Head of caudate nucleus (tissue), 42 donors: ENCODE measurements around the gene EIF4E3.
A peak's percentile ranks its signal among the peaks of the same experiment; 100 is the strongest.

Source experiments
- DNase-seq, 42 donors: peaks; one replicate each; pipeline versions ENCODE4 v3.0.0 to v3.0.0-alpha.2; 2020 to 2021; ENCODE audit warnings: mixed read lengths in 7 of 42
- intact Hi-C: fragments of 100-400 bp; cut with DNase I; formaldehyde crosslinking; loops from one replicate; pipeline ENCODE4 v1.15.0; 2022

Gene EIF4E3

DNA sequence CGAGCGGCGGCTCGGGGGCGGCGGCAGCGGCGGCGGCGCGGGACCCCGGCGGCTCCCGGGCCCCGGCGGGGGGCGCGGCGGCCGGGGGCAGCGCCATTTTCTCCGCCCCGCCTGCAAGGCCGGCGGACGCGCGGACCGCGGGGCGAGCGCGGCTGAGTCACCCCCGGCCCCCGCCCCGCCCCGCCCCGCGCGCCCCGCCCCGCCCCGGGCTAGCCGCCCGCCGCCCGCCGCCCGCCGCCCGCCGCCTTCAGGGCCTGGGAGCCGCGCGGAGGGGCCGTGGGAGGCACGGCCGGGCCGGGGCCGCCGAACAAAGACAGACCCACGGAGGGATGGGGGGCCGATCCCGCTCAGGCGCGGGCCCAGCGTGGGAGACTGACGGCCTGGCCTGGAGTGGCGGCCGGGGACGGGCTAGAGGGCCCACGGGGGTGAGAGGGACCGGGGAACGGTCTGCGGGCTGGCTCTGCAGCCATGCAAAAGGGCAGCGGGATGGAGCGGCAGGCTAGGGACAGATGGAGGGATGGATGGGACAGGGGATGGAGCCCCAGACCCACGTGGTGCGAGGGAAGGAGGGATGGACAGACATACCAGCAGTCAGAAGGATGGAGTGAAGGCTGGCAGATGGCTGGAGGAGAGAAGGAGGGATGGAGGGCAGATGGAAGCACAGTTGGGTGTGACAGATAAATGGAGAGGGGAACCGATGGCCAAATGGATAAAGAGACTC, at the start of gene EIF4E3:
TSS of gene EIF4E3 (minus strand) at position 132 of the 721 bp plus-strand sequence. CDS start at position 97, 35 bp downstream.
- intact Hi-C loops, result no loop called here
- peak in 32 of 42 donors; percentile 7 to 70 (median 36) for DNase-seq

- no peak for DNase-seq
- intact Hi-C loops, result no loop called here
Measured at GRCh38 chr3:71771884-71772283, 46.7 kb upstream of the EIF4E3 start.

- no peak for DNase-seq
- intact Hi-C loops, result no loop called here
Measured at GRCh38 chr3:71771126-71771525, 45.9 kb upstream of the EIF4E3 start.

GRCh38 chr3:71763426-71763825, 38.2 kb upstream of the EIF4E3 start:
- intact Hi-C loops, result no loop called here
- DNase-seq, result no peak

DNA sequence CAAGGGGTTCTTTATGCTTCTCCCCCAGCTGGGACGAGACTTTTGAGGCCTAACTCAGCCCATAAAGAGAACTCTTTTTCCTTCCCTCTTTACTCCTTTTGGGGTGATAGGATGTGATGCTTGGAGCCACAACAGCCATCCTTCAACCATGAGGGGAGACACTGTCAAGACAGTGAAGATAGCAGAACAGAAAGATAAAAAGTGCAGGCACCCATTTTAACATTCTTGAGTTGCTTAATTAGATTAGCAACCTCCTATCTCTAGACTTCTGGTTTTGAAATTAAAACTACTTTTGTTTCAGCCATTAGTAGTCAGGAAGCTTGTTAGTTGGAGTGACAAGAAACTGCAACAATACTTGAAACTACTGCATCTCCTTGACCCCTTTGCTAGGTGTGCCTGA, 34.9 kb upstream of the EIF4E3 start:
- intact Hi-C loops, result no loop called here
- no peak for DNase-seq

DNA sequence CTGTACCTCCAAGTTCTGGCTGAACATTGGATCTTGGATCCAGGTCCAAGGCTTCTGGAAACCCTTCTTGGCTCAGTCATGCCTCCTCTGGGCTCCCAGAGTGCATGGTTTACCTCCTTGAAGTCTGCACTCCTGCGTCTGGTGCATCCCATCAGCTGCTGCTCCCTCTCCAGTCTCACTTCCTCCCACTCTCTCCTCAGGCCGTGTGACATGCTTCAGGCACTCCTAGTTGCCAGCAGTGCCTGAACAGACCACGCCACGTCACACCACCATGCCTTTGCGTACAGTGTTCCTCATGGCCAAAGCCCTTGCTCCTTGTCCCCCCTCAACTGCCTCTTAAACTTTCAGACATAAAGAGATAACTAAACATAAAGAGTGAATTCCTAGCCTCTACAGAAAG, 34.2 kb upstream of the EIF4E3 start:
- intact Hi-C loops, result no loop called here
- peak in 1 of 42 donors; percentile 32 for DNase-seq

DNA sequence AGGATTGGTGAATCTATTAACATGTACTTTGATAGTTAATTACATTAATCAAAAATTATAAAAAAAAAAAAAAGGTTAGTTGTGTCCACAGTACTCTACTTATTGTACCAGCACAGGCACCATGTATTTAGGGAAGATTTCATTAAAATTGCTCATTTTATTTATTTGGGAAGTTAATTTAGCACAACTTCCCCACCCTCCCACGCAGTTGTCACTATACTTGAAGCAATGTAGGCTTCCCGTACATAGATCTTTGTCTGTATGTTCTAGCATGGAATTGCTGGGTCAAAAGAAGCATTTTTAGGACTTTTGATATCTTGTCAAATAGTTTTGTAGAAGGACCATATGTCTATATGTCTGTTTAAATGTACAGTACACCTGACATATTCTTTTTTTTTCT, 32.9 kb upstream of the EIF4E3 start:
- no peak for DNase-seq
- intact Hi-C loops, result no loop called here

DNA sequence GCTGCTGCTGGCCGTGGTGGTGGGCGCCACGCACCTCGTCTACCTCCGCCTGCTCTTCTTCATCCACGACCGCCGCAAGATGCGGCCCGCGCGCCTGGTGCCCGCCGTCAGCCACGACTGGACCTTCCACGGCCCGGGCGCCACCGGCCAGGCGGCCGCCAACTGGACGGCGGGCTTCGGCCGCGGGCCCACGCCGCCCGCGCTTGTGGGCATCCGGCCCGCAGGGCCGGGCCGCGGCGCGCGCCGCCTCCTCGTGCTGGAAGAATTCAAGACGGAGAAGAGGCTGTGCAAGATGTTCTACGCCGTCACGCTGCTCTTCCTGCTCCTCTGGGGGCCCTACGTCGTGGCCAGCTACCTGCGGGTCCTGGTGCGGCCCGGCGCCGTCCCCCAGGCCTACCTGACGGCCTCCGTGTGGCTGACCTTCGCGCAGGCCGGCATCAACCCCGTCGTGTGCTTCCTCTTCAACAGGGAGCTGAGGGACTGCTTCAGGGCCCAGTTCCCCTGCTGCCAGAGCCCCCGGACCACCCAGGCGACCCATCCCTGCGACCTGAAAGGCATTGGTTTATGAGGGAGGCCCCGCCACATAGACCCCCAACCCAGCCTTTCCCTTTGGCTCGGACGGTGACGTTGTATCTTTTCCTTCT, 29.5 kb upstream of the EIF4E3 start:
- peak in 6 of 42 donors; percentile 10 to 32 (median 22) for DNase-seq
- intact Hi-C loops, result no loop called here

- intact Hi-C loops, result no loop called here
- DNase-seq, result peak in 26 of 42 donors; percentile 13 to 57 (median 30)
Measured at GRCh38 chr3:71753701-71754609, 28.8 kb upstream of the EIF4E3 start, which contains the start of gene GPR27. TSS of gene GPR27 (plus strand) at chr3:71753855. CDS start at chr3:71754050, 195 bp downstream.

- intact Hi-C loops, result no loop called here
- DNase-seq, result peak in 16 of 42 donors; percentile 12 to 49 (median 24)
Measured at GRCh38 chr3:71752831-71753700, 27.9 kb upstream of the EIF4E3 start.

- intact Hi-C loops, result no loop called here
Measured at GRCh38 chr3:71751602-71752001, 26.4 kb upstream of the EIF4E3 start.

GRCh38 chr3:71744738-71745137, 19.5 kb upstream of the EIF4E3 start:
- intact Hi-C loops, result no loop called here
- DNase-seq, result no peak

More at GRCh38 chr3:71751602-71752001, 26.4 kb upstream of the EIF4E3 start:
- DNase-seq, result no peak

- intact Hi-C loops, result no loop called here
- no peak for DNase-seq
Measured at GRCh38 chr3:71742621-71743020, 17.4 kb upstream of the EIF4E3 start.

DNA sequence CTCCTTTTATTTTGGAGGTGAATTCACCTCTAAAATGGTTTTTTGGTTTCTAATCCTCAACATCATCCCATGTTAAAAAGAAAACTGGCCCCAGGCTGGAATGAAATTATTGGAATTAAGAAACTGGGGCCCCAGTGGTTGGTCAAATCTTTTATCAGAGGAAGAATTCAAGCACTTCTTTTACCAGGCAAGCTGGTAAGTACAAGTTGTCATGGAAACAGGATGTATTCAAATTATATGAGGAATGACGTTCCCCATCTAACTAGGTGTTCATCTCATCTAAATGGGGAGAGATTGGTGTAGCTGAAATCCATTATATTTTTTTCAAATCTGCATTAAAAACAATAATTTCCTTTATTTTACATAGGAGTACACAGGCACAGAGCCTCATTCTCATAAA, 9.7 kb upstream of the EIF4E3 start:
- no peak for DNase-seq
- intact Hi-C loops, result no loop called here

DNA sequence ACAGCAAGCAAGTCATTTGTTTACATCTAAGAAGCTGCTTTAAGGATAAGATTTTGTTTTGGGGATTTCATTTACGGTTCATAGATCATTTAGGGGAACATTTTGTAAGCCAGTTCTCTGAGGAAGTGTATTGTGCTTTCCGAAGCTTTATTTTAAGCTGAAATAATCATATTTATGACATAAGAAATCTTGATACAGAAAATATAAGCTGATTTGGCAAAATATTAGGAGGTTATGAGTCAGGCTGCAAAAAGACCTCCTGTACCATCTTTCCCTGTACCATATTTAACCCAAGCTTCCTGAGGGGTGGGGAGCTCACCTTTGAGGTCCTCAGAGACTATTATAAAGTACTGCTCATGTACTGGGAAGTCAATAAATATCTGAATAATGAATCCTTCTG, 8.1 kb upstream of the EIF4E3 start:
- no peak for DNase-seq
- intact Hi-C loops, result no loop called here

DNA sequence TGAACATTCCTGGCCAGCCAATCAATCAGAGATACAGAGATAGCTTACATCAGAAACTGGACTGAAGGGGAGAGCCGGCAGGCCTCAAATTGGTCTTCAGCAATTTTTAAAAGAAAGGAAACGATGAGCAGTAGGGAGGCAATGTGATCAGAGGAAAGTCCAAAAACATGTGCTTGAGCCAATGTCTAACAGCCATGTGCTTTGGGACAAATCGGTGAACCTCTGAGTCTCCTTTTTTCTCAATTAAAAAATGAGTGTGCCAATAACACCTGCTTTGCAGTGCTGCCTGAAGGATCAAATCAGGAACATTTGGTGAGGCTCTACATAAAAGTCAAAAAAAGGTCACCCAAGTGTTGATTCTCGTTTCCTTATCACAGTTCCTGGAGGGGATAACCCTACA, 7.4 kb upstream of the EIF4E3 start:
- DNase-seq, result no peak
- intact Hi-C loops, result no loop called here

DNA sequence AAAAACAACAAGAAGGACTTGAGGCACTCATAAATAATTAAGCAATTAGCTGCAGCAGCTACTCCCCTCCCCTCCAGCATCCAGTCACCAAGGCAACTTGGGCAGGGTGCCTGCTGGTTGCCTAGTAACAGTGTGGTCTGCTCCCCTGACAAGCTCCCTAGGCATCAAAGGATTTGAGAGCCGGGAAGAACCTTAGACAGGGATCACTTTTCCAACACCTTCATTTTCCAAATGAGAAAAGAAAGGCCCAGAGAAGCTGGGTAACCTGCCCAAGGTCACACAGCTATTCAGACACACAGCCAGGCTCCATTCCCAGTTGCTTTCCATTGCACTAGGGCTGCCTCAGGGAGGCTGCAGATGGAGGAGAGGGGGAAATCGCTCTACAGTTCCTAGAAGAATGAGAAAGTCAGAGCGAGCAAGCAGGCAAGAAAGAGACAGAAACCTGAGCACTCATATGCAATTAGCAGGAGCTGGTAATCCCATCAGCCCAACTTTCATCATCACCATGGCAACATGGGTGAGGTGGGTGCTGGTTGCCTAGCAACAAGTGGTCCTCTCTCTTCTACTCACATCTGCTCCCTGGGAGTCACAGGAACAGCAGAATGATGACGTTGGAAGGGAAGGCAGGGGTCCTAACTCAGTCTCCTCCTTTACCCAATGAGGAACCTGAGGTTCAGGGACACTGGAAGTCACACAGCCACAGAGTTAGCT, 3.6 kb upstream of the EIF4E3 start:
- intact Hi-C loops, result no loop called here
- DNase-seq, result peak; percentile 36 to 96 (median 72)

DNA sequence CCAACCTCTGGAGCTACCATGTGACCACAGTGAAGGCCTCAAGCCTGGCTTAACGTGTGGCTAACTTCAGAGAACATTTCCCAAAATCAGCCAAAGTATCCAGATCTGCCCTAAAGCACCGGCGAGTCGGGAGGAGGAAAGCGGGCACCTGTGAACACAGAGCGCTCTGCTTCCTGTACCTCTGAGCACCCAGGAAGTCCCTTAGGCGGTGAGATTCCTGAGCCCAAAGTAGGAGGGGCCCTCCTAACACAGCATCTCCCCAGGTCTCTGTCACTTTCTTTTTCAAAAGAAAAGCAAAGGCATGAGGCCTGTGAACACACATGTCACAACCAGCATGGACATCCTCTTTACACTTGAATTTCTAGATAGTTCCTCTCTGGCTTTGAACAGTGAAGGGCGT, 944 bp upstream of the EIF4E3 start:
- intact Hi-C loops, result no loop called here
- no peak for DNase-seq
